GM18870 (cell line): ENCODE data around the gene SCP2D1.
"Not testable (repeated sequence)": the region's sequence is repeated elsewhere in the genome, so short reads cannot be mapped to it uniquely, and the experiment has no call there.

ENCODE experiments used
- ATAC-seq: cut with Tn5 transposase; IDR thresholded peaks from one replicate; pipeline ENCODE4 v1.9.1; 2021; ENCODE audit warnings: moderate library complexity; ENCODE audit not compliant: unreplicated experiment

SCP2D1 gene

DNA sequence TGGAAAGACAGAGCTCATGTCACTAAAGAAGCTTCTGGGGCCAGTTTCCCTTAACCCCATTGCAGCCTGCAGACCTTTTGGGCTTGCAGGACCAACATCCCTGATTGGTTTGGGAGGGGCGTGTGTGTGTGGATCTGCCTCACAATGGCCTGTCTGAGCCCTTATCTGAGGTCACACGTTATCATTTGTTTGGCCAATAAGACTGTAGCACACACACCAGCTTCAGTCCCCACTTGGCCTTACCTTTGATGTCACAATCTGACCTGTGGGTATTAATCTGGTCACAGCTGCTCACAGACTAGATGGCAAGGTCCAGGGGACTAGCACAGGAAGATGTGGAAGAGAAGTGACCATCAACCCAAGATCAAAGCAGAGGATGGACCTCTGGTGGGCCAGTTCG lies at the start of gene SCP2D1:
TSS of gene SCP2D1 (plus strand) at position 301 of the 400 bp plus-strand sequence. CDS start at position 334, 33 bp downstream.
- ATAC-seq = no peak

GRCh38 chr20:18767676-18768075 lies 45.9 kb upstream of the SCP2D1 start:
- no peak for ATAC-seq

DNA sequence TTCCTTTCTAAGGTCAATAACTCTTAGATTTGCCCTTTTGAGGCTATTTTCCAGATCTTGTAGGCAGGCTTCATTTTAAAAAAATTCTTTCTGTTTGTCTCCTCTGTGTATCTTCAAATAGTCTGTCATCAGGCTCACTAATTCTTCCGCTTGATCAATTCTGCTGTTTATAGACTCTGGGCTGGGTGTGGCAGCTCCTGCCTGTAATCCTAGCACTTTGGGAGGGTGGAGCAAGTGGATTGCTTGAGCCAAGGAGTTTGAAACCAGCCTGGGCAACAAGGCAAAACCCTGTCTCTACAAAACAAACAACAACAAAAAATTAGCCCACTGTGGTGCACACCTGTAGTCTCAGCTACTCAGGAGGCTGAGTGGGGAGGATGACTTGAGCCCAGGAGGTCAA lies 40.0 kb upstream of the SCP2D1 start:
- ATAC-seq = no peak

- ATAC-seq = no peak
These were observed 39.4 kb upstream of the SCP2D1 start for GRCh38 chr20:18774207-18774606.

- no peak for ATAC-seq
These were observed 38.0 kb upstream of the SCP2D1 start for GRCh38 chr20:18775633-18776032.

DNA sequence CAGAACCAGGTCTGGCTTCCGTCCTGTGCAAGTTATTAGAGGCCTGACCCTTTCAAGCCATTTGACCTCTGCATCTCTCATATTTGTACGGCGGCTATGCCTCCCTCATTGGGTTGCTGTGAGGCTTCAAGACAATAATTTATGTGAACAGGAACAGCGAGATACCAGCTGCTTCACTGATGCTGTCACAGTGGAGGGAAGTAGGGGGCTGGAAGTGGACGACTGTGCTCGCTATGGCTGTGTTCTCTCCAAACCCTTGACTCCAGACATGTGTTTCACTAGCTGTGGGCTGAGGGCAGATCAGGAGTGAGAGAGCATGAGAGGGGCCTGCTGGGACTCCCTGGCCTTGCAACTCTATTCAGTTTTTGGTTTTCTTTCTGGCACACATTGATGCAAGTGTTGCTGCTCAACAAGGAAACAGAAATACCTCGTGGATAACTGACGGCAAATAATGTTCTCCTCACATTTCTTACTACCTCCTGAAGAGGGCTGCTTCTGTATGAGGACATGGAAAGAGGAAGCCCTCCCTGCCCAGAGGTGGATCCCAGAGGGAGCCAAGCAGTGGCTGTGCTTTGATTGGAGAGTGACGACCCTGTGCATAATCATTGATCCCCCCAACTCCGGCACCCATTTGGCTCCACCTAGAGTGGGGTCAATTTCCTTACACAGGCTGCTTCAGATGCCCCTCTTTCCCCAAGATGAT lies 34.7 kb upstream of the SCP2D1 start:
- no peak for ATAC-seq

DNA sequence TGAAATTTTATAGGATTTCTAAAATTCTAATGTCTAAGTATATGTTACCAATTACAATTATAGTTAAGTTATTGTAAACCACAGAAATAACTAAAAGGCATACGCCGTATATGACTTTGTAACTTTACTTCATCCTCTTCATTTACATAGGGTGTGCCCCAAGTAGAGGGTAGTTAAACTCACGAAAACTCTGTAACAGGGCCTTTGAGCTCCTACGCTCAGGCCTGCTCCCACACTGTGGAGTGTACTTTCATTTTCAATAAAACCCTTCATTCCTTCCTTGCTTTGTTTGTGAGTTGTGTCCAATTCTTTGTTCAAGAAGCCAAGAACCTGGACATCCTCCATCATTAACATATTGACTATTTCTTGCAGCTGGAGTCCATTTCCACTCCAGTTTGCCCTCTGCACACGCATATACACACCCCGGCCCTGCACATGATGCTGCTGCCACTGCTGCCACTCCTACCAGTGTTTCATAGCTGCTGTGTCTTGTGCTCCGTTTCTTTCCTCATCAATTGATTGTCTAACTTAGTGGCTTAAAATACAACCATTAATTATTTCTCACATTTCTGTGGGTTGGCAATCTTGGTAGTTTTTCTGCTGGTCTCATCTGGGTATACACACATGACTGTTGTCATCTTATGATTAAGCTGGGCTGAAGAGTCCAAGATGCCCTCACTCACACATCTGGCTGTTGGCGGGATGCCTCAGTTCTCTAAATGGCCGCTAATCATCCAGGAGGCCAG lies 33.0 kb upstream of the SCP2D1 start:
- ATAC-seq = no peak

- ATAC-seq = no peak
These were observed 32.1 kb upstream of the SCP2D1 start for GRCh38 chr20:18781509-18781908.

DNA sequence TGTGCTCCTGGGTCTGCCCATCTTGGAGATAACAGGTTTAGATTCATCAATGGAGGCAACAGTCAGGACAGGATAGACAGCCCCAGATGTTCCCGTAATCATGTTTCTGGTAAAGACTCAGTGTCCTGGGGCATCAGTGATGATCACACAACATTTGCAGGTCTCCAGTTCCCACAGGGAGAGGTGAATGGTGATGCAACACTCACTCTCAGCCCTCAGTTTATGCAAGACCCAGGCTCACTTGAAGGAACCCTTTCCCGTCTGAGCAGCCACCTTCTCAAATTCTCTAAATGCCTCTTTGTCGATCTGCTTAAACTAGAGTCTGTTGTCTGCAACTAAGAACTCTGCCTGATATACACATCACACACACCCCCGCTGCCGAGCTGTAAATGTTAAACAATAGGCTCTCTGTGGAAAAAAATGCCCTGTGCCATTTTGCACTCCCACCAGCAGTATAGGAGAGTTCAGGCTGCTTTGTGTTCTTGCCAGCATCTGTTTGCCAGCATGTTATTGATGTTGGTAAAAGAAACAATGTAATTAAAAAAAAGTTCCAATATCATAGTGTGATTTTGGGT lies 30.1 kb upstream of the SCP2D1 start:
- ATAC-seq = no peak

DNA sequence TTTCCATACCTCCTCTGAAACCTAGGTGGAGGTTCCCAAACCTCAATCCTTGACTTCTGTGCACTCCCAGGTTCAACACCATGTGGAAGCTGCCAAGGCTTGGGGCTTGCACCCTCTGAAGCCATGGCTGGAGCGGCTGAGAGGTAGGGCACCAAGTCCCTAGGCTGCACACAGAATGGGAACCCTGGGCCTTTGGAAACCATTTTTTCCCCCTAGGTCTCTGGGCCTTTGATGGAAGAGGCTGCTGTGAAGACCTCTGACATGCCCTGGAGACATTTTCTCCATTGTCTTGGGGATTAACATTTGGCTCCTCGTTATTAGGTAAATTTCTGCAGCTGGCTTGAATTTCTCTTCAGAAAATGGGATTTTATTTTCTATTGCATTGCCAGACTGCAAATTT lies 26.5 kb upstream of the SCP2D1 start:
- ATAC-seq = not testable (repeated sequence)

DNA sequence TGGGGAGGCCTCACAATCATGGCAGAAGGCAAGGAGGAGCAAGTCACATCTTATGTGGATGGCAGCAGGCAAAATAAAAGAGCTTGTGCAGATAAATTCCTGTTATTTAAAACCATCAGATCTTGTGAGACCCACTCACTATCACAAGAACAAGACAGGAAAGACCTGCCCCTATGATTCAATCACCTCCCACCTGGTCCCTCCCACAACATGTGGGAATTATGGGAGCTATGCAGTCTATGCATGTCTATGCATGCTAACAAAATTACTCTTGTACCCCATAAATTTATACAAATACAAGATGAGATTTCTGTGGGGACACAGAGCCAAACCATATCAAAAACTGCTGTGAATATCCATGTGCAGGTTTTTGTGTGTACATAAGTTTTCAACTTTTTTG lies 25.6 kb upstream of the SCP2D1 start:
- no peak for ATAC-seq

DNA sequence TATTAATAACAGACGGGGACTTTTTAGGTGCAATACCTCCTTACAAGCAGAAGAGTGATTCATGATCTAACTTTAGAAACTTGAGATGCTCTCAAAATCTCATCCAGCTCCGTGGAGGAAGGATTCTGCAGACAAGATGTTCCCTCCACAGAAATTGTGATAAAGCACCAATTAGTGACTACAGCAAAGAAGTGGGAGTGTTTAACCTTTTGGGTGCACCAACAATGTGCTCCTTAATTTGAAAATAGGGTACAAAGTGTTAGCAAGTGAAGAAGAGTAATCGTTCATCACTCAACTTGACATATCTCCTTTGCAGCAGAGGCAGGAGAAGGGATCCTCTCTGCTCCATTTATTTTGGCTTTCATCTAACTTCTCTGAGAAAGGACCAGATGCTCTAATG lies 22.8 kb upstream of the SCP2D1 start:
- no peak for ATAC-seq

GRCh38 chr20:18793625-18794427 lies 19.8 kb upstream of the SCP2D1 start:
- peak; percentile 97 for ATAC-seq

- ATAC-seq = no peak
These were observed 19.2 kb upstream of the SCP2D1 start for GRCh38 chr20:18794428-18794787.

DNA sequence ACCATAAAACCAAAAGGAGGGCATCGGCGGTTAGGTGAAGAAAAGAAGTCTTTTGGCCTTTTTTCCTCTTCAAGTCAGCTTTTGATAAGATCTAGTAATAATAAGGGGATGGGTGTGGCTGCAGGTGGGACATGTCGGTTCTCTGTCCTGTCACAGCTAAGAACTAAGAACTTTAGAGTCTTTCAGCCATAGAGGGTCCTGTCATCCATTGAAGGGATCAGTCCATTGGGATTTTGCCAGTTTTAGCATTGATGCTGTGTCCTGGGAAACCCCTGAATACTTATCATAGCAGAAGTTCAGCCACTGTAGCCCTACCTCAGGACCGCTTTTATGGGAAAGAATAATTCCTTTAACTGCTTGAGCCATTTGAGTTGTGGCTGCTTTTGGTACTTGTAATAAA lies 18.2 kb upstream of the SCP2D1 start:
- no peak for ATAC-seq

DNA sequence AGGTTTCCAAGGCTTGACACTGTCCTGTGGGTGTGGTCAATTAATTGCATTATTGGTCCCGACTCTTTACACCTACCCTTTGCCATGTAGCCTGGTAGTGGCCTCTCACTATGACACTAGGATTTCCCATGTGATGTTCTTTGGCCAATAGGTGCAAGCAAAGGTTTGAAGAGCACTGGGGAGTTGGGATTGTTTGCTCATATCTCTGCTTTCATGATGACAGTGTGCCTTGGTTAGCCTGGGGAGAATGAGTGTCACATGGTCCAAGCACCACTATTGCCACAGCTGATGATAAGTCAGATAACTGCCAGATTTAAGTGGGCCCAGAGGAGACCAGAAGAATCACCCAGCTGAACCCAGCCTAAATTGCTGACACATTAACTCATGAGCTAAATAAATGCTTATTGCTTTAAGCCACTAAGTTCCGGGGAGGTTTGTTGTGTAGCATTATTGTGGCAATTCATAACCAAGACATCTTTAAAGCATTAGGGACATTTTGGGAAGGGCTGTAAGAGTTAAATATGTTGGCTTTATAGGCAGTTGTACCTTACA lies 17.2 kb upstream of the SCP2D1 start:
- ATAC-seq = no peak

- ATAC-seq = no peak
These were observed 12.1 kb upstream of the SCP2D1 start for GRCh38 chr20:18801516-18801915.

GRCh38 chr20:18802012-18802634 lies 11.5 kb upstream of the SCP2D1 start:
- no peak for ATAC-seq

DNA sequence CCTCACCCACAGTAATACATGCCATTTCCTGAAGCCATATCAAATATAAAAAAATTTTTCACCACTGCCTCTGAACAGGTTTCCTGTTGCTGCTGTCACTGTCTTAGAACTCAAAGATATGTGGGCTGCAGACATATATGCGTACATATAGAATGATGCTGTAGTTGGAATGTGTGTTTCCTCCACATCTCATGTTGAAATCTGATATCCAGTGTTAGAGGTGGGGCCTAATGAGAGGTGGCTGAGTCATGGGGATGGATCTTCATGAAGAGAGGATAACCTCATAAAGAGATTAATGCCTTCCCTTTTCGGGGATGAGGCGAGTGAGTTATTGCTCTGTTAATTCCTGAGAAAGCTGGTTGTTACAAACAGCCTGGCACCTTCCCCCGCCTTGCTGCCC lies 7.7 kb upstream of the SCP2D1 start:
- ATAC-seq = no peak

DNA sequence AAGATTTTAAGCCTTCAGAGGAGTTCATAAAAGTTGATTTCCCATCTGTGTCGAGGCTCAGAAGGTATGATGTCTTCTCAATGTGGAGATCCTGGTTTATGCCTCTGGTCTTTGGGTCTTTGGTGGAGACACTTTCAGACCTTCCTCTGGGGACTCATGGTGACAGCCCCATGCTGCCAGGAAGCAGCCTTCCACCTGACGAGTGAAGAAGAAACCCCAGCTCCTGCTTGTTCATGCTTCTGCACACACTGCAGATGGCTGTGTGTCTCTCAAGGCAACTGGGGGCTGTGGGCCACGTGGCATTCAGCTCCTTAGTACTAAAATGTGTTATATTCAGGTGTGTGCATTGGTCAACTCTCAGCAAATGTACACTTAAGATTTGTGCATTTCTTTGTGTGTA lies 4.9 kb upstream of the SCP2D1 start:
- no peak for ATAC-seq

- no peak for ATAC-seq
These were observed 2.4 kb upstream of the SCP2D1 start for GRCh38 chr20:18811186-18811585.
